Measurements from ENCODE around the gene MAP7D1. TPM values are rescaled to one million over a fixed set of nuclear protein-coding genes. Genes with fewer than 3 reads are reported as not detected.

The MAP7D1 gene
- total and polyA plus RNA-seq, 10 of the 15 experiments (the other 5 are each of a cell fraction or from before 2014, with no cell fraction given): 4.4 to 97.6 (median 24.2) TPM

GRCh38 chr1:36149237-36149972 lies 6.6 kb upstream of the MAP7D1 start, which contains the start of gene TRAPPC3 (continued):
- TF ChIP-seq MYB (IDR thresholded peaks at IDR 0.05; ENCODE audit: borderline replicate concordance, low read depth, low read length) (peak; percentile 62; the same call in 1 of the 2 replicates), MTA3 (IDR thresholded peaks at IDR 0.05; ENCODE audit: borderline replicate concordance, low read length) (no peak), BMI1 (IDR thresholded peaks at IDR 0.05; ENCODE audit: borderline replicate concordance) (no peak), JUND (IDR thresholded peaks at IDR 0.05; ENCODE audit: low read depth, low read length) (0 out of 2 replicates have a peak, but pooled peaks have one; percentile 43), ZNF24 (IDR thresholded peaks at IDR 0.05) (peak; percentile 70; the same call in 1 of the 2 replicates), CHD2 (IDR thresholded peaks at IDR 0.05; ENCODE audit: borderline replicate concordance, low read depth, low read length) (no peak; the same call in 1 of the 2 replicates), BCL3 (IDR thresholded peaks at IDR 0.05; ENCODE audit: borderline replicate concordance, insufficient read depth, low read depth, low read length, poor library complexity, severe bottlenecking) (no peak), PBX3 (IDR thresholded peaks at IDR 0.05; ENCODE audit: insufficient replicate concordance, low read depth, low read length) (no peak), GABPA (IDR thresholded peaks at IDR 0.05; ENCODE audit: low read depth) (no peak), RB1 (IDR thresholded peaks at IDR 0.05; ENCODE audit: borderline replicate concordance) (peak; percentile 82; the same call in 1 of the 2 replicates), DPF2 (IDR thresholded peaks at IDR 0.05) (peak; percentile 96), ESRRA (IDR thresholded peaks at IDR 0.05; ENCODE audit: low read length) (no peak), ETV6 (conservative IDR thresholded peaks at IDR 0.05 in 1 of 2, IDR thresholded peaks at IDR 0.05 in 1 of 2; ENCODE audit: borderline replicate concordance in 1 of 2, low read depth in 1 of 2) (no peak), MLLT1 (IDR thresholded peaks at IDR 0.05) (no peak), HDAC2 (IDR thresholded peaks at IDR 0.05) (no peak), PRDM15 (CRISPR knock-in tag; IDR thresholded peaks at IDR 0.05) (no peak), ZBTB33 (IDR thresholded peaks at IDR 0.05) (no peak), ZNF622 (IDR thresholded peaks at IDR 0.05) (no peak), IRF4 (IDR thresholded peaks at IDR 0.05; ENCODE audit: low read depth, low read length) (no peak), SIX5 (IDR thresholded peaks at IDR 0.05; ENCODE audit: low read depth, low read length, severe bottlenecking) (peak; percentile 98)
